ENCODE data around the gene TBC1D10B. TPM values are rescaled to one million over a fixed set of nuclear protein-coding genes. Genes with fewer than 3 reads are reported as not detected.
A peak's percentile ranks its signal among the peaks of the same experiment; 100 is the strongest.
"Not testable (repeated sequence)": the region's sequence is repeated elsewhere in the genome, so short reads cannot be mapped to it uniquely, and the experiment has no call there.

TBC1D10B gene
- total RNA-seq, 1 donor from 2014 or later, result 63.4 TPM

GRCh38 chr16:30342751-30343490 is 27.4 kb downstream of the TBC1D10B start:
- Mint-ChIP-seq H3K27ac (no peak overlapping the region), H3K4me1 (ENCODE audit: low read depth) (peaks cover 4% of the 10 kb centered on the region), H3K4me3 (ENCODE audit: low read depth) (no peak overlapping the region), H3K36me3 (ENCODE audit: low read depth) (no peaks in the 10 kb centered on the region), H3K9me3 (no peaks in the 10 kb centered on the region), H3K27me3 (ENCODE audit: low read depth) (no peaks in the 10 kb centered on the region)
- intact Hi-C loops (cut with micrococcal nuclease), result no loop called here
- DNase-seq (ENCODE audit: low spot score), result no peak

- H3K4me1 Mint-ChIP-seq (ENCODE audit: low read depth); H3K4me3 Mint-ChIP-seq (ENCODE audit: low read depth); H3K36me3 Mint-ChIP-seq (ENCODE audit: low read depth); H3K9me3 Mint-ChIP-seq; DNase-seq (ENCODE audit: low spot score); intact Hi-C loops (cut with micrococcal nuclease); H3K27ac Mint-ChIP-seq; H3K27me3 Mint-ChIP-seq (ENCODE audit: low read depth): not testable (repeated sequence)
Observed at GRCh38 chr16:30341971-30342370, 28.3 kb downstream of the TBC1D10B start.

GRCh38 chr16:30340621-30341020 is 29.7 kb downstream of the TBC1D10B start:
- Mint-ChIP-seq H3K36me3 (ENCODE audit: low read depth) (no peaks in the 10 kb centered on the region), H3K27me3 (ENCODE audit: low read depth) (no peaks in the 10 kb centered on the region), H3K27ac (no peak overlapping the region), H3K4me3 (ENCODE audit: low read depth) (no peak overlapping the region), H3K4me1 (ENCODE audit: low read depth) (peaks cover 9% of the 10 kb centered on the region), H3K9me3 (no peaks in the 10 kb centered on the region)
- no peak for DNase-seq (ENCODE audit: low spot score)
- intact Hi-C loops (cut with micrococcal nuclease), result no loop called here

- H3K36me3 Mint-ChIP-seq (ENCODE audit: low read depth); H3K9me3 Mint-ChIP-seq; H3K27me3 Mint-ChIP-seq (ENCODE audit: low read depth); H3K27ac Mint-ChIP-seq; DNase-seq (ENCODE audit: low spot score); H3K4me3 Mint-ChIP-seq (ENCODE audit: low read depth); intact Hi-C loops (cut with micrococcal nuclease): not testable (repeated sequence)
- peaks cover 11% of the 10 kb centered on the region for H3K4me1 Mint-ChIP-seq (ENCODE audit: low read depth)
Observed at GRCh38 chr16:30338715-30339114, 31.6 kb downstream of the TBC1D10B start.

- not testable (repeated sequence) for H3K9me3 Mint-ChIP-seq
Observed at GRCh38 chr16:30337964-30338357, 32.3 kb downstream of the TBC1D10B start.

GRCh38 chr16:30335598-30336474 is 34.5 kb downstream of the TBC1D10B start:
- H3K36me3 Mint-ChIP-seq (ENCODE audit: low read depth), result no peaks in the 10 kb centered on the region
- H3K4me1 Mint-ChIP-seq (ENCODE audit: low read depth), result peaks cover 15% of the 10 kb centered on the region

More at GRCh38 chr16:30337964-30338357, 32.3 kb downstream of the TBC1D10B start:
- DNase-seq (ENCODE audit: low spot score); H3K27ac Mint-ChIP-seq; H3K36me3 Mint-ChIP-seq (ENCODE audit: low read depth); intact Hi-C loops (cut with micrococcal nuclease); H3K4me3 Mint-ChIP-seq (ENCODE audit: low read depth); H3K27me3 Mint-ChIP-seq (ENCODE audit: low read depth): not testable (repeated sequence)
- H3K4me1 Mint-ChIP-seq (ENCODE audit: low read depth), result peaks cover 11% of the 10 kb centered on the region

GRCh38 chr16:30335028-30335597 is 35.2 kb downstream of the TBC1D10B start:
- not testable (repeated sequence) for H3K9me3 Mint-ChIP-seq; H3K36me3 Mint-ChIP-seq (ENCODE audit: low read depth); H3K27me3 Mint-ChIP-seq (ENCODE audit: low read depth)
- Mint-ChIP-seq H3K4me1 (ENCODE audit: low read depth) (peaks cover 15% of the 10 kb centered on the region), H3K27ac (peak overlapping the region; percentile 73), H3K4me3 (ENCODE audit: low read depth) (peak overlapping the region; percentile 83)
- DNase-seq (ENCODE audit: low spot score), result peak; percentile 84
- intact Hi-C loops (cut with micrococcal nuclease), result loop anchor here (1.0 to 2.0 kb wide), 2 partner anchors 36 to 223 kb away; partner anchors contain the start of genes TBC1D10B and ZNF764

More at GRCh38 chr16:30335598-30336474, 34.5 kb downstream of the TBC1D10B start:
- no peaks in the 10 kb centered on the region for H3K27me3 Mint-ChIP-seq (ENCODE audit: low read depth)
- peak overlapping the region; percentile 73 for H3K27ac Mint-ChIP-seq
- peak overlapping the region; percentile 83 for H3K4me3 Mint-ChIP-seq (ENCODE audit: low read depth)
- intact Hi-C loops (cut with micrococcal nuclease), result loop anchor here (1.0 to 2.0 kb wide), 2 partner anchors 35 to 222 kb away; partner anchors contain the start of genes TBC1D10B and ZNF764
- no peaks in the 10 kb centered on the region for H3K9me3 Mint-ChIP-seq
- no peak for DNase-seq (ENCODE audit: low spot score)

- H3K27ac Mint-ChIP-seq, result peak overlapping the region; percentile 95
- H3K9me3 Mint-ChIP-seq; H3K36me3 Mint-ChIP-seq (ENCODE audit: low read depth); H3K27me3 Mint-ChIP-seq (ENCODE audit: low read depth): not testable (repeated sequence)
- peaks cover 15% of the 10 kb centered on the region for H3K4me1 Mint-ChIP-seq (ENCODE audit: low read depth)
- peak overlapping the region; percentile 95 for H3K4me3 Mint-ChIP-seq (ENCODE audit: low read depth)
- DNase-seq (ENCODE audit: low spot score), result peak; percentile 86
- intact Hi-C loops (cut with micrococcal nuclease), result loop anchor here (2.0 kb wide), 1 partner anchor 36 kb away; the partner anchor contains the start of gene TBC1D10B
Observed at GRCh38 chr16:30334473-30334989, 35.8 kb downstream of the TBC1D10B start.

GRCh38 chr16:30324220-30324619 is 46.1 kb downstream of the TBC1D10B start:
- intact Hi-C loops (cut with micrococcal nuclease); H3K27me3 Mint-ChIP-seq (ENCODE audit: low read depth); DNase-seq (ENCODE audit: low spot score); H3K4me3 Mint-ChIP-seq (ENCODE audit: low read depth); H3K36me3 Mint-ChIP-seq (ENCODE audit: low read depth); H3K9me3 Mint-ChIP-seq; H3K27ac Mint-ChIP-seq: not testable (repeated sequence)
- H3K4me1 Mint-ChIP-seq (ENCODE audit: low read depth), result peaks cover 17% of the 10 kb centered on the region

GRCh38 chr16:30318647-30319046 is 51.6 kb downstream of the TBC1D10B start:
- H3K27me3 Mint-ChIP-seq (ENCODE audit: low read depth); H3K36me3 Mint-ChIP-seq (ENCODE audit: low read depth); H3K9me3 Mint-ChIP-seq; H3K4me1 Mint-ChIP-seq (ENCODE audit: low read depth); H3K27ac Mint-ChIP-seq; intact Hi-C loops (cut with micrococcal nuclease); DNase-seq (ENCODE audit: low spot score); H3K4me3 Mint-ChIP-seq (ENCODE audit: low read depth): not testable (repeated sequence)

GRCh38 chr16:30310937-30311336 is 59.4 kb downstream of the TBC1D10B start:
- intact Hi-C loops (cut with micrococcal nuclease); H3K27ac Mint-ChIP-seq; DNase-seq (ENCODE audit: low spot score); H3K4me3 Mint-ChIP-seq (ENCODE audit: low read depth); H3K9me3 Mint-ChIP-seq; H3K27me3 Mint-ChIP-seq (ENCODE audit: low read depth); H3K36me3 Mint-ChIP-seq (ENCODE audit: low read depth): not testable (repeated sequence)
- peaks cover 19% of the 10 kb centered on the region for H3K4me1 Mint-ChIP-seq (ENCODE audit: low read depth)

GRCh38 chr16:30309255-30309654 is 61.0 kb downstream of the TBC1D10B start:
- Mint-ChIP-seq H3K27ac (peak overlapping the region; percentile 70), H3K4me1 (ENCODE audit: low read depth) (peaks cover 16% of the 10 kb centered on the region)
- H3K27me3 Mint-ChIP-seq (ENCODE audit: low read depth); intact Hi-C loops (cut with micrococcal nuclease); H3K9me3 Mint-ChIP-seq; DNase-seq (ENCODE audit: low spot score); H3K4me3 Mint-ChIP-seq (ENCODE audit: low read depth); H3K36me3 Mint-ChIP-seq (ENCODE audit: low read depth): not testable (repeated sequence)
